Epithelial cell of proximal tubule (primary cell): ENCODE results near the gene CDR2. TPM values are rescaled to one million over a fixed set of nuclear protein-coding genes. Genes with fewer than 3 reads are reported as not detected.

Source experiments
- DNase-seq: peaks from one replicate; pipeline ENCODE4 v3.0.0-alpha.2; 2011; ENCODE audit warnings: low read depth
- H3K4me3 ChIP-seq: 2 replicates; pipeline ENCODE4 v1.5.1; 2011; ENCODE audit warnings: low read depth, mild to moderate bottlenecking, low read length
- total RNA-seq: library from RNA; depleted of rRNA; stranded (reverse); fragments of >200 nt; gene quantifications from 2 replicates; pipeline ENCODE4 v1.2.3, GENCODE V29; 2015
- TF ChIP-seq, protein P1 (sequence below): conservative IDR thresholded peaks from 2 replicates; pipeline ENCODE4 v1.5.1; 2012; ENCODE audit warnings: low read depth, mild to moderate bottlenecking, low read length

CDR2 gene
- total RNA-seq, 1 donor from 2014 or later: 37.0 TPM

DNA sequence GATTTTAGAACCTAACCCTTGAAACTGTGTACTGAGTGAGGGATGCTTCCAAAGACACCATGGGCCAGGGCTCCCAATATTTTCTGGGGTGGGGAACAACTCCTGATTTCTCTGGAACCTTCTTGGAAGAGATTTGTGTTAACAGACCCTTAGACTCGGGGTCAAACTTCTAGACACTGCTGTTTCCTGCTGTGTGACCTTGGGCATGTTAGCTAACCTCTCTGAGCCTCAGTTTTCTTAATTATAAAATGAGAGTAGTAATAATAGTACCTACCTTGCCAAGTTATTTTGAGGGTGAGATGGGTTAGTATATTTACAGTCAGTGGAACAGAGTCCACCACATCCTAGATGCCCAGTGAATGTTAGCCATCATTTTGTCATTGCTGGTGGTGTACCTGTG lies 58.4 kb downstream of the CDR2 start:
- TF ChIP-seq, protein P1, sequence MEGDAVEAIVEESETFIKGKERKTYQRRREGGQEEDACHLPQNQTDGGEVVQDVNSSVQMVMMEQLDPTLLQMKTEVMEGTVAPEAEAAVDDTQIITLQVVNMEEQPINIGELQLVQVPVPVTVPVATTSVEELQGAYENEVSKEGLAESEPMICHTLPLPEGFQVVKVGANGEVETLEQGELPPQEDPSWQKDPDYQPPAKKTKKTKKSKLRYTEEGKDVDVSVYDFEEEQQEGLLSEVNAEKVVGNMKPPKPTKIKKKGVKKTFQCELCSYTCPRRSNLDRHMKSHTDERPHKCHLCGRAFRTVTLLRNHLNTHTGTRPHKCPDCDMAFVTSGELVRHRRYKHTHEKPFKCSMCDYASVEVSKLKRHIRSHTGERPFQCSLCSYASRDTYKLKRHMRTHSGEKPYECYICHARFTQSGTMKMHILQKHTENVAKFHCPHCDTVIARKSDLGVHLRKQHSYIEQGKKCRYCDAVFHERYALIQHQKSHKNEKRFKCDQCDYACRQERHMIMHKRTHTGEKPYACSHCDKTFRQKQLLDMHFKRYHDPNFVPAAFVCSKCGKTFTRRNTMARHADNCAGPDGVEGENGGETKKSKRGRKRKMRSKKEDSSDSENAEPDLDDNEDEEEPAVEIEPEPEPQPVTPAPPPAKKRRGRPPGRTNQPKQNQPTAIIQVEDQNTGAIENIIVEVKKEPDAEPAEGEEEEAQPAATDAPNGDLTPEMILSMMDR: no peak
- H3K4me3 ChIP-seq: no peak overlapping the region

DNA sequence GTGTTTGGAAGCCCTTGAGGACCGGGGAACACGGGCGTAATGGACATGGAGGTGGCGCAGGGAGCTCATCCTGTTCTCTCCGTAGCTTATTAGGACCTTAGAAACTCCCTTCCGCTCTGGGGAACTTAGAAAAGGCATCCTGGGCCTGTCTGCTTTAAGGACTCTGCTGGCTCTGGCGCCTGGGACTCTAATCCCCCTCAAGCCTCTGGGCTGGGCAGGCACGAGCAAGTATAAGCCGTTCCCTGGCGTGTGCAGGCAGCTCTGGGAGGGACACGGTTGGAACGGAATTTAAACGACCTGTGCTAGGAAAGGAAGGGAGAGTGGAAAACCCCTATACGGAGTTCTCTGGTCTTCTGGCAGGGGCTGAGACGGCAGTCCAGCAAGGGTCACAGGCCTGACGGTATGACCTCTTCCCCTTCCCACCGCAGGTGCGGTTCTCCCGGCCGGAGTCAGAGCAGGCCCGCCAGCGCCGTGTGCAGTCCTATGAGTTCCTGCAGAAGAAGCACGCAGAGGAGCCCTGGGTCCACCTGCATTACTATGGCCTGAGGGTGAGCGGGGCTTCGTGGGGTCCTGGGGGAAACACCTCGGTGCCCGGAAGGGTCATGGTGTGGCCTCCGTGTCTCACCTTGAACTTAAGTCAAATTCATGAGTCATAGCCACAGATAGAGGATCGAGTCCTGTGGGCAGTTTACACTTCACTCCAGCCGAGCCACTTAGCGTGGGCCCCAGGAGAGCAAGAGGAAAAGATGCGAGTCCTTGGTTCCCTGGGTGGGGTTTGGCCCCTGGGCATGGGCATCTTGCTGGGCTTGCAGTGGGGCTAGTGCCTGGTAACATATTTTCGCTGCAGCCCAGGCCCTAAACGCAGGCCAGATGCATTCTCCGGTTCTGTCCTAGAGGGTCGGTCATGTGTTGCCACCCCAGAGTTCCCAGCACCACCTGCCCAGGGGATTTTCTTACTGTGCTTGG lies 59.5 kb downstream of the CDR2 start:
- no peak for DNase-seq
- H3K4me3 ChIP-seq: no peak overlapping the region
- TF ChIP-seq, protein P1: no peak

More for the DNA sequence above, 58.4 kb downstream of the CDR2 start:
- DNase-seq: no peak

DNA sequence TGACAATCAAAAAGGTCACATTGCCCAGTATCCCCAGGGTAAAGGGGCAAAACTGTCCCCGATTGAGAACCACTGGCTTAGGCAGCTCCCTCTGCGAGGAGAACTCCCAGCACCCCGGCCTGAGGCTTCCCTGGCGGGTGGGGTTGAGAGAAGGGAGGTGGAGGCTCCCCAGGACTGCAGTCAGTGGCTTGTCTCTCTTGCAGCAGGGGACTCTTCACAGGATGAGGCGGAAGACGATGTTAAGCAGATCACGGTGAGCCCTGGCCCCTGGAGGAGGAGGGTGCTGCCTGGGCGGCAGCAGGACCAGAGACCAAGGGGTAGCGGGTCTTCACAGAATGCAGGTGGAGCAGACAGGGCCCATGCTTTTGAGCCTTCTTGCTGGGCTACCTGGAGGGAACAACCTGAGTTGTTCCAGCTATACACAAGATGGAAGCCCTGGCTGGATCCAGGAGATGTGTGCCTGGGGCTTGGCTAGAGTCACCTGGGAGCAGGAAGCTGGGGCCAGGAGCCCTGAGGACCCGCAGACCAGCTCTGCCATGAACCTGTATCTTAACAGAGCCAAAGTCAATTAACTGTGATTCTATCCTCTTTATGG lies 60.4 kb downstream of the CDR2 start:
- TF ChIP-seq, protein P1: no peak
- no peak for DNase-seq
- no peak overlapping the region for H3K4me3 ChIP-seq

DNA sequence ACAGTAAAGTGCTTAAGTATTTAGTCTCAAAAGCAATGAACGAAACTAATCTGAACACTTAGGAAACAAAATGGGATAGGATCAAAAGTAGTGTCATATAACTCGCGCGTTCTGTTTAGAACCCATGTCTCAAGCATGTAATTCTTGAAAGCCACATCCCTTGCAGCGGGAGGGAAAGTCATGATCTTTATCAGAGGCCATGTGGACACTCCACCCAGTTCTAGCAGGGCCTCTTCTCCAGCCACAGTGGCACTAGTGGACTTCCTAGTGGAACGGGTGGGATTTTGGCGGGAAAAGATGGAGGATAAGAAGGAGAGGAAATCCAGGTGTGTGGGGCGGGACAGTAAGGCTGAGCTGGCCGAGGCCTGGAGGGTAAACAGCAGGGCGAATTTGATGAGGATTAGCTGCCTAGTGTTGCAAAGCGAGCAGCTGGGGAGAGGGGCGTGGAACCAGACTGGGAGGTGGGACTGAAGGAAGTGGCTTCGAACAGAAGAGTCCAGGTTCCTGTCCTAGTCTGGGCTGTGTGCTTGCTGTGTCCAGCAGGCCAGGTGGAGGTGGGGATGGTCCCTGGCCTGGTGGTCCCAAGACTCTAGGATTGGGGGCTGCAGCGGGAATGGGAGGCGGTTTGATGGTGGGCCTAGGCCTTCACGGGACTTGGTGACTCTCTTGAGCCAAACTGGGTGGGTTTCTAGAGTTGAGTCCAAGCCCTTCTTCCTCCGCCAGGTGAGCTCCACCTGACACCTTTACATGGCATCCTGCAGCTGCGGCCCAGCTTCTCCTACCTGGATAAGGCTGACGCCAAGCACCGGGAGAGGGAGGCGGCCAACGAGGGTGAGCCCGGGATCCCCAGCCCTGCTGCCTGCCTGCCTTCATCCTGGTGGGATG lies 61.3 kb downstream of the CDR2 start:
- DNase-seq: no peak
- H3K4me3 ChIP-seq: no peak overlapping the region
- TF ChIP-seq, protein P1: no peak

DNA sequence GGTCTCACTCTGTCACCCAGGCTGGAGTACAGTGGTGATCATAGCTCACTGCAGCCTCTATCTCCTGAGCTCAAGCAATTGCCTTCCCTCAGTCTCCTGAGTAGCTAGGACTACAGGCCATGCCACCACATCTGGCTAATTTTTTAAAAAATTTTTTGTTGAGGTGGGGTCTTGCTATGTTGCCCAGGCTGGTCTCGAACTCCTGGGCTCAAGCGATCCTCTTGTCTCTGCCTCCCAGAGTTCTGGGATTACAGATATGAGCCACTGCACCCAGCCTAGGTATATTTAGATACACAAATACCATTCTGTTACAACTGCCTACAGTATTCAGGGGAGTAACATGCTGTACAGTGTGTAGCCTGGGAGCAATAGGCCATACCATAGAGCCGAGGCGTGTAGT lies 62.9 kb downstream of the CDR2 start:
- no peak overlapping the region for H3K4me3 ChIP-seq
- DNase-seq: no peak
- TF ChIP-seq, protein P1: no peak

DNA sequence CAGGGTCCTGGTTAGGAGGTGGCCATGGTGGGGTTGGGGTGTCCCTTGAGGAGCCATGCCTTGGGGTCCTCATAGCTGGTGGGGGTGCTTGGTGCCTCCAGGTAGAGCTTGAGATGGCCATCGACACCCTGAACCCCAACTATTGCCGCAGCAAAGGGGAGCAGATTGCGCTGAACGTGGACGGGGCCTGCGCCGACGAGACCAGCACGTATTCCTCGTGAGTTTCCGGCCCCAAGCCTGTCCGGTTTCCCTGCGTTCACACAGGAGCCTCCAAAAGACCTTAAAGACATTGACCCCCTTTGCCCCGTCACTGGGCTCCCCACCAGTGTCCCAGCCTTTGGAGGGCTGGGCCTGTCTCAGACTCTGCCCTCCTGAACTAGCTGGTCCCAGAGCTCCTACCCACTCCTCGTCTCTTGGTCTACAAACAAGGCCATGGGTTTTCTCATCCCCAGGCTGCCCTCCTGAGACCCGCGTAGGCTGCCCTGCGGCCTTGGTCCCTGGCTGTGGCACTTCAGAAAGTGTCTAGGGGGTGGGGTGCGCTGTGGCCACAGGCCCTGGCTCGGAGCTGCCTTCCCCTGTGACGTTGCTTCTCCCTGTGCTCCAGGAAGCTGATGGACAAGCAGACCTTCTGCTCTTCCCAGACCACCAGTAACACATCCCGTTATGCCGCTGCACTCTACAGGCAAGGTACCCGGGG lies 65.4 kb downstream of the CDR2 start:
- TF ChIP-seq, protein P1: no peak
- H3K4me3 ChIP-seq: no peak overlapping the region
- no peak for DNase-seq
